ENCODE measurements around the gene FGFBP1. TPM values are rescaled to one million over a fixed set of nuclear protein-coding genes. Genes with fewer than 3 reads are reported as not detected.

Gene FGFBP1
- total RNA-seq, 2 experiments from 2014 or later = not detected

Other genes starting within 250 kb of the FGFBP1 start
- gene BST1, start 235.7 kb downstream of the FGFBP1 start, total RNA-seq = under 1 TPM; 0.74 to 0.96 TPM
- 10 to 100 TPM; 18.5 to 20.0 TPM for gene CD38, start 160.4 kb downstream of the FGFBP1 start, total RNA-seq
- gene FGFBP2, start 24.4 kb upstream of the FGFBP1 start, total RNA-seq = not detected
- under 1 TPM; 0.05 to 0.10 TPM for gene PROM1, start 145.3 kb upstream of the FGFBP1 start, total RNA-seq